Measurements from ENCODE around the gene USH2A.

DNA sequence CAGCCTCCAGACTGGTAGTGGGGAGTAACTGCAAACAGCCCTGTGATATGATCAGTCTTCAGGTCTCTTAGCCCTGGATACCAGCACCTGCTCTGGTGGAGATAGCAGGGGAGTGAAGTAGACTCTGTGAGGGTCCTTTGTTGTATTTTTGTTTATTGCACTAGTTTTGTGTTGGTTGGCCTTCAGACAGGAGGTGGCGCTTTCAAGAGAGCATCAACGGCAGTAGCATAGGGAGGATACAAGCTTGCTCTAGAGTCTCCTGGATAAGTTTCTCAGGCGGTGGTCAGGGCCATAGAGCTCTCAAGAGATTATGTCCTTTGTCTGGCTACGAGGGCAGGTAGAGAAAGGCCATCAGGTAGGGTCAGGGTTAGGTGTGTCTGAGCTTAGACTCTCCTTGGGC lies 116.4 kb downstream of the USH2A start:
- TF ChIP-seq POLR2A (IDR thresholded peaks at IDR 0.05) (no peak), CTCF (IDR thresholded peaks at IDR 0.05) (no peak)

Measured in lower leg skin (tissue), 3 donors.